Measurements from ENCODE around the gene SNRPN.
"Not testable (repeated sequence)": the region's sequence is repeated elsewhere in the genome, so short reads cannot be mapped to it uniquely, and the experiment has no call there.

SNRPN gene

GRCh38 chr15:24971772-24972171, 17.0 kb downstream of the SNRPN start:
- no peak overlapping the region for H3K4me3 ChIP-seq (replicated peaks; ENCODE audit: low read depth, low read length)
- DNase-seq (ENCODE audit: low read depth): no peak
- TF ChIP-seq, protein P1, sequence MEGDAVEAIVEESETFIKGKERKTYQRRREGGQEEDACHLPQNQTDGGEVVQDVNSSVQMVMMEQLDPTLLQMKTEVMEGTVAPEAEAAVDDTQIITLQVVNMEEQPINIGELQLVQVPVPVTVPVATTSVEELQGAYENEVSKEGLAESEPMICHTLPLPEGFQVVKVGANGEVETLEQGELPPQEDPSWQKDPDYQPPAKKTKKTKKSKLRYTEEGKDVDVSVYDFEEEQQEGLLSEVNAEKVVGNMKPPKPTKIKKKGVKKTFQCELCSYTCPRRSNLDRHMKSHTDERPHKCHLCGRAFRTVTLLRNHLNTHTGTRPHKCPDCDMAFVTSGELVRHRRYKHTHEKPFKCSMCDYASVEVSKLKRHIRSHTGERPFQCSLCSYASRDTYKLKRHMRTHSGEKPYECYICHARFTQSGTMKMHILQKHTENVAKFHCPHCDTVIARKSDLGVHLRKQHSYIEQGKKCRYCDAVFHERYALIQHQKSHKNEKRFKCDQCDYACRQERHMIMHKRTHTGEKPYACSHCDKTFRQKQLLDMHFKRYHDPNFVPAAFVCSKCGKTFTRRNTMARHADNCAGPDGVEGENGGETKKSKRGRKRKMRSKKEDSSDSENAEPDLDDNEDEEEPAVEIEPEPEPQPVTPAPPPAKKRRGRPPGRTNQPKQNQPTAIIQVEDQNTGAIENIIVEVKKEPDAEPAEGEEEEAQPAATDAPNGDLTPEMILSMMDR (IDR thresholded peaks at IDR 0.05; ENCODE audit: low read length, missing control alignments): no peak

DNA sequence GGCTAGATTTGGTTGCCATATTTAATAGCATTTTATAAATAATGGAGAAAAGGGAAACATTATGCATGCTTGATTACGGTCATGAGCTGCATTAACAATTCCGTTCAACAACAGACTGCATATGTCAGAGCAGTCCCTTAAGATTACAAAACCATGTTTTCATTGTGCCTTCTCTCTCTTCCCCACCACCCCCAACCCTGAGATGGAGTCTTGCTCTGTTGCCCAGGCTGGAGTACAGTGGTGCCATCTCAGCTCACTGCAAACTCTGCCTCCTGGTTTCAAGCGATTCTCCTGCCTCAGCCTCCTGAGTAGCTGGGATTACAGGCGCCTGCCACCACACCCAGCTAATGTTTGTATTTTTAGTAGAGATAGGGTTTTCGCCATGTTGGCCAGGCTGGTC, 17.9 kb downstream of the SNRPN start:
- H3K4me3 ChIP-seq (replicated peaks; ENCODE audit: low read depth, low read length); DNase-seq (ENCODE audit: low read depth): not testable (repeated sequence)

- no peak overlapping the region for H3K4me3 ChIP-seq (replicated peaks; ENCODE audit: low read depth, low read length)
- TF ChIP-seq, protein P1 (IDR thresholded peaks at IDR 0.05; ENCODE audit: low read length, missing control alignments): no peak
- no peak for DNase-seq (ENCODE audit: low read depth)
These were observed 22.1 kb downstream of the SNRPN start for GRCh38 chr15:24976932-24977331.

DNA sequence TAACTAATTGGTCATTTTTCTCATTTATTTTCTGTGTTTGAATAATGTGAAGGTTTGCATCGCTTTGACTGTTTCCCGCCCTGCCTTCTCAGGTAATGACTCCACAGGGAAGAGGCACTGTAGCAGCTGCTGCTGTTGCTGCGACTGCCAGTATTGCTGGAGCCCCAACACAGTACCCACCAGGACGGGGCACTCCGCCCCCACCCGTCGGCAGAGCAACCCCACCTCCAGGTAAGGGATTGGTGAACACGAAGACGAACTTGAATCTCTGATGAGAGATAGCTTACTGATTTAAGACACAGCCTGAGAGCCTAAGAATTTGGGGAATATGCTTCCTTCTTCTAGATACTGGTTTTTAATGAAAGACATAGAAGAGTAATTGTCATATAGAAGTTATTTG, 22.9 kb downstream of the SNRPN start:
- TF ChIP-seq, protein P1 (IDR thresholded peaks at IDR 0.05; ENCODE audit: low read length, missing control alignments): no peak

DNA sequence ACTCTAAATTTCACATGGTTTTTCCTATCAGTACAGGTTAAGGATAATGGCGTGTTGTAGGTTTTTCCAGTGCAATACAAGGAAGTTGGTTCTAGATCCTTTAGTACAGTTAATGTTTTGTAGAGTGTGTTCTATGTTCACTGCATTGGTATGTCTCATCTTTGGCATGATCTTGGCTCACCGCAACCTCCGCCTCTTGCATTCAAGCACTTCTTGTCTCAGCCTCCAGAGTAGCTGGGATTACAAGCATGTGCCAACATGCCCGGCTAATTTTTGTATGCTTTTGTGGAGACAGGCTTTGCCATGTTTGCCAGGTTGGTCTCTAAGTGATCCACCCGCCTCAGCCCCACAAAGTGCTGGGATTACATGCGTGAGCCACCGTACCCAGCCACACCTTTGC, 30.4 kb downstream of the SNRPN start:
- H3K4me3 ChIP-seq (replicated peaks; ENCODE audit: low read depth, low read length): no peak overlapping the region
- no peak for DNase-seq (ENCODE audit: low read depth)
- TF ChIP-seq, protein P1 (IDR thresholded peaks at IDR 0.05; ENCODE audit: low read length, missing control alignments): no peak

More for the DNA sequence above, 22.9 kb downstream of the SNRPN start:
- H3K4me3 ChIP-seq (replicated peaks; ENCODE audit: low read depth, low read length): no peak overlapping the region
- no peak for DNase-seq (ENCODE audit: low read depth)

DNA sequence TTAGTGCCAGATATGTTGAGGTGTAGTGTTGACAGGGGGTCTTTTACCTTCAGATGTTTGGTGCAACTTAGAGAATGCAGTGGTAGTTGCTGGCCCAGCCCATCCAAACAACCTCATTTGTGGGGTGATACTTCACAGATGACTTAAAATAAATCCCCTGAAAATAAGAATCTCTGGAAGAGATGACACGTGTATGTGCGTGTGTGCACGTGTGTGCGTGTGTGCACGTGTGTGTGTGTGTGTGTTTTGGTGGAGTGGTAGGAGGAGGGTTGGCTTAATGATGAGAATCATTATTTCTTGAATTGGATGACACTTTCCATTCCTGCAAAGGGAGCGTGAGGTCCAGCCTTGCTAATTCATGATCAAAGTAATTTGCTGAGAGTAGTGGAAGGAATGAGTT, 31.9 kb downstream of the SNRPN start:
- TF ChIP-seq, protein P1 (IDR thresholded peaks at IDR 0.05; ENCODE audit: low read length, missing control alignments): no peak
- DNase-seq (ENCODE audit: low read depth): no peak
- H3K4me3 ChIP-seq (replicated peaks; ENCODE audit: low read depth, low read length): no peak overlapping the region

GRCh38 chr15:25019434-25019833, 64.6 kb downstream of the SNRPN start:
- H3K4me3 ChIP-seq (replicated peaks; ENCODE audit: low read depth, low read length): no peak overlapping the region
- TF ChIP-seq, protein P1 (IDR thresholded peaks at IDR 0.05; ENCODE audit: low read length, missing control alignments): no peak
- DNase-seq (ENCODE audit: low read depth): no peak

Measured in fibroblast of pulmonary artery (primary cell).